ENCODE results near the gene RELB.

The RELB gene

GRCh38 chr19:44959691-44960090, 41.6 kb upstream of the RELB start:
- Histone ChIP-seq H3K9ac (ENCODE audit: low read depth, low read length, poor library complexity, severe bottlenecking) (peak overlapping the region; percentile 32), H4K20me1 (ENCODE audit: insufficient read depth, low read length, poor library complexity, severe bottlenecking) (peaks cover 18% of the 10 kb centered on the region), H3K4me1 (ENCODE audit: insufficient read depth, low read length, poor library complexity, severe bottlenecking) (peaks cover 42% of the 10 kb centered on the region), H3K4me3 (ENCODE audit: low read length, poor library complexity, severe bottlenecking) (no peak overlapping the region), H2AFZ (ENCODE audit: low read length) (no peak overlapping the region), H3K27me3 (ENCODE audit: insufficient read depth, low read length, poor library complexity, severe bottlenecking) (no peaks in the 10 kb centered on the region), H3F3A (ENCODE audit: low read depth) (no peaks in the 10 kb centered on the region), H3K36me3 (ENCODE audit: insufficient read depth, low read length) (peaks cover 10% of the 10 kb centered on the region; the same call in 1 of the 2 replicates), H3K9me2 (replicated peaks; ENCODE audit: low read depth, low read length) (no peaks in the 10 kb centered on the region), H3K79me2 (ENCODE audit: insufficient read depth, low read length) (peaks cover 68% of the 10 kb centered on the region), H3K4me2 (ENCODE audit: low read depth, low read length, poor library complexity, severe bottlenecking) (peak overlapping the region; percentile 86), H3K9me3 (ENCODE audit: insufficient read depth, low read depth, low read length) (no peaks in the 10 kb centered on the region)
- no peak for TF ChIP-seq EZH2phosphoT487 (IDR thresholded peaks at IDR 0.05; ENCODE audit: borderline replicate concordance)
- TF ChIP-seq CTCF (conservative IDR thresholded peaks at IDR 0.05; ENCODE audit: low read length) = no peak

DNA sequence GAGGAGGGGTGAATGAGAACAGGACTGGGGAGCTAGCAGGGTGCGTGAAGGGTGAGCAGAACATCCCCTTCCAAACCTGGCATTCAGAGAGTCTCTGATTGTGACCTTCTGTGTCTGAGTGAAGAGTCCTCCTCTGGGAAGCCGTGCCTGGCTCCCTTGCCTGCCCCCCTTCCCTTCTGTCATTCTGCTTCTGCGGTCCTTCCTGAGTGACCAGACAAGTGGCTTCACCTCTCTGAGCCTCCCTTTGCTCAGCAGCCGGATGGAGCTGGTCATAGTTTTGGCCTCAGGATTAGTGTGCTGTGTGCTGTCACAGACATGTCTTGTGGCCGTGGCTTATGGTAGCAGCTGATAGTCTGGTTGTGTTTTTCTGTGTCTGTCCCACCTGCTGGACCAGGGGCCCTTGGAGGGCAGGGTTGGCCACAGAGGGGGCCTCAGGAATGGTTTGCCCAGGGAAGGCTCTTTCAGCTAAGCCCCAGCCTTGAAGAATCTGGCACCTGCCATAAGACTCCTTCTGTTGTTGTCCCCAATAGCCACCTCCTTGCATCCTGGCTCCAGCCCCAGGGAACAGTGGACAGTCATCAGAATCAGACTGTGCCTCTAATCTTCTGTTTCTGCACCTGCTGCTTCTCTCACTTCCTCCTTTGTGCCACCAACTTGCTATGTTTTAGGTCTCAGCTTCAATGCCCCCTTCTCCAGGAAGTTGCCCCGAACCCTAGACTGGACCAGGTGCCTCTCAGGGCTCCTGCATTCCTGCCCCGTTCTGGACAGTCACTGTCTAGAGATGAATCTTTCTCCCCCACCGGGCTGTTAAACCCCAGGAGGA, 40.1 kb upstream of the RELB start:
- H2AFZ ChIP-seq (ENCODE audit: low read length) = no peak overlapping the region
- H3K9me2 ChIP-seq (replicated peaks; ENCODE audit: low read depth, low read length) = no peaks in the 10 kb centered on the region
- H3K36me3 ChIP-seq (ENCODE audit: insufficient read depth, low read length) = peaks cover 13% of the 10 kb centered on the region; the same call in 1 of the 2 replicates
- peaks cover 38% of the 10 kb centered on the region for H3K4me1 ChIP-seq (ENCODE audit: insufficient read depth, low read length, poor library complexity, severe bottlenecking)
- H3K79me2 ChIP-seq (ENCODE audit: insufficient read depth, low read length) = peaks cover 58% of the 10 kb centered on the region
- H3K4me3 ChIP-seq (ENCODE audit: low read length, poor library complexity, severe bottlenecking) = no peak overlapping the region
- peak overlapping the region; percentile 32 for H3K9ac ChIP-seq (ENCODE audit: low read depth, low read length, poor library complexity, severe bottlenecking)
- no peaks in the 10 kb centered on the region for H3F3A ChIP-seq (ENCODE audit: low read depth)
- H3K4me2 ChIP-seq (ENCODE audit: low read depth, low read length, poor library complexity, severe bottlenecking) = peak overlapping the region; percentile 86
- TF ChIP-seq CTCF (conservative IDR thresholded peaks at IDR 0.05; ENCODE audit: low read length) (no peak), EZH2phosphoT487 (IDR thresholded peaks at IDR 0.05; ENCODE audit: borderline replicate concordance) (no peak)
- H3K9me3 ChIP-seq (ENCODE audit: insufficient read depth, low read depth, low read length) = no peaks in the 10 kb centered on the region
- H3K27me3 ChIP-seq (ENCODE audit: insufficient read depth, low read length, poor library complexity, severe bottlenecking) = no peaks in the 10 kb centered on the region
- H4K20me1 ChIP-seq (ENCODE audit: insufficient read depth, low read length, poor library complexity, severe bottlenecking) = peaks cover 9% of the 10 kb centered on the region

- no peaks in the 10 kb centered on the region for H3K9me2 ChIP-seq (replicated peaks; ENCODE audit: low read depth, low read length)
- H3K36me3 ChIP-seq (ENCODE audit: insufficient read depth, low read length) = peaks cover 13% of the 10 kb centered on the region; the same call in 1 of the 2 replicates
- no peaks in the 10 kb centered on the region for H3K27me3 ChIP-seq (ENCODE audit: insufficient read depth, low read length, poor library complexity, severe bottlenecking)
- H3F3A ChIP-seq (ENCODE audit: low read depth) = no peaks in the 10 kb centered on the region
- no peak overlapping the region for H2AFZ ChIP-seq (ENCODE audit: low read length)
- H3K9ac ChIP-seq (ENCODE audit: low read depth, low read length, poor library complexity, severe bottlenecking) = no peak overlapping the region
- TF ChIP-seq EZH2phosphoT487 (IDR thresholded peaks at IDR 0.05; ENCODE audit: borderline replicate concordance) = no peak
- no peak for TF ChIP-seq CTCF (conservative IDR thresholded peaks at IDR 0.05; ENCODE audit: low read length)
- H3K4me2 ChIP-seq (ENCODE audit: low read depth, low read length, poor library complexity, severe bottlenecking) = no peak overlapping the region
- H3K4me3 ChIP-seq (ENCODE audit: low read length, poor library complexity, severe bottlenecking) = no peak overlapping the region
- no peaks in the 10 kb centered on the region for H3K9me3 ChIP-seq (ENCODE audit: insufficient read depth, low read depth, low read length)
- H3K4me1 ChIP-seq (ENCODE audit: insufficient read depth, low read length, poor library complexity, severe bottlenecking) = peaks cover 30% of the 10 kb centered on the region
- H3K79me2 ChIP-seq (ENCODE audit: insufficient read depth, low read length) = peaks cover 51% of the 10 kb centered on the region
- H4K20me1 ChIP-seq (ENCODE audit: insufficient read depth, low read length, poor library complexity, severe bottlenecking) = peaks cover 8% of the 10 kb centered on the region
Observed at GRCh38 chr19:44961821-44962220, 39.4 kb upstream of the RELB start.

Measured in Loucy (cell line).